Right hindlimb (tissue), 1 donor: ENCODE measurements around the gene GPC3.
A peak's percentile ranks its signal among the peaks of the same experiment; 100 is the strongest.
"Not testable (repeated sequence)": the region's sequence is repeated elsewhere in the genome, so short reads cannot be mapped to it uniquely, and the experiment has no call there.

ENCODE experiments used
- DNase-seq: peaks from one replicate; pipeline ENCODE4 v3.0.0-alpha.2; 2018

Gene GPC3

GRCh38 chrX:133985164-133985966, at the start of gene GPC3:
Gene GPC3, minus strand, starts transcription at chrX:133985594.
- peak; percentile 82 for DNase-seq

- no peak for DNase-seq
Observed at GRCh38 chrX:134032441-134032840, 47.0 kb upstream of the GPC3 start.

GRCh38 chrX:134026565-134027311, 41.3 kb upstream of the GPC3 start:
- peak; percentile 66 for DNase-seq

- no peak for DNase-seq
Observed at GRCh38 chrX:134025986-134026545, 40.7 kb upstream of the GPC3 start.

GRCh38 chrX:134024686-134025377, 39.4 kb upstream of the GPC3 start:
- no peak for DNase-seq

- no peak for DNase-seq
Observed at GRCh38 chrX:134023851-134024281, 38.5 kb upstream of the GPC3 start.

- DNase-seq: no peak
Observed at GRCh38 chrX:134020910-134021309, 35.5 kb upstream of the GPC3 start.

- no peak for DNase-seq
Observed at GRCh38 chrX:134019567-134020206, 34.3 kb upstream of the GPC3 start.

- DNase-seq: not testable (repeated sequence)
Observed at GRCh38 chrX:134016309-134016708, 30.9 kb upstream of the GPC3 start.

GRCh38 chrX:134015510-134015909, 30.1 kb upstream of the GPC3 start:
- DNase-seq: not testable (repeated sequence)

GRCh38 chrX:134013524-134013923, 28.1 kb upstream of the GPC3 start:
- DNase-seq: no peak

GRCh38 chrX:134013092-134013497, 27.7 kb upstream of the GPC3 start:
- DNase-seq: no peak

- DNase-seq: no peak
Observed at GRCh38 chrX:134010690-134011089, 25.3 kb upstream of the GPC3 start.

- DNase-seq: no peak
Observed at GRCh38 chrX:134007716-134008115, 22.3 kb upstream of the GPC3 start.

GRCh38 chrX:134006484-134007161, 21.2 kb upstream of the GPC3 start:
- no peak for DNase-seq

GRCh38 chrX:134004084-134004483, 18.7 kb upstream of the GPC3 start:
- no peak for DNase-seq

- DNase-seq: no peak
Observed at GRCh38 chrX:134002921-134003615, 17.7 kb upstream of the GPC3 start.

GRCh38 chrX:134000260-134001245, 15.2 kb upstream of the GPC3 start:
- no peak for DNase-seq

- DNase-seq: peak; percentile 66
Observed at GRCh38 chrX:133999031-133999705, 13.8 kb upstream of the GPC3 start.
